ENCODE data around the gene UBE3C.

The UBE3C gene

GRCh38 chr7:157291404-157292080 is 152.8 kb downstream of the UBE3C start:
- H3K79me2 ChIP-seq = no peaks in the 10 kb centered on the region
- no peaks in the 10 kb centered on the region for H3K4me1 ChIP-seq
- H3K9me3 ChIP-seq (ENCODE audit: control insufficient read depth, low read length) = no peaks in the 10 kb centered on the region
- H3K27ac ChIP-seq = no peak overlapping the region
- H3K4me3 ChIP-seq (ENCODE audit: low read depth, low read length) = no peak overlapping the region
- no peaks in the 10 kb centered on the region for H3K27me3 ChIP-seq (ENCODE audit: control insufficient read depth, insufficient read depth, low read length)
- H3K9ac ChIP-seq = no peak overlapping the region
- H2AFZ ChIP-seq = no peak overlapping the region
- TF ChIP-seq CTCF (IDR thresholded peaks at IDR 0.05) = no peak
- H3K36me3 ChIP-seq (ENCODE audit: control insufficient read depth, insufficient read depth, low read length) = no peaks in the 10 kb centered on the region
- H3K4me2 ChIP-seq (ENCODE audit: low read length) = no peak overlapping the region

- Histone ChIP-seq H3K9me3 (ENCODE audit: control insufficient read depth, low read length) (no peaks in the 10 kb centered on the region), H3K4me3 (ENCODE audit: low read depth, low read length) (no peak overlapping the region), H3K4me1 (no peaks in the 10 kb centered on the region), H2AFZ (no peak overlapping the region), H3K4me2 (ENCODE audit: low read length) (no peak overlapping the region), H3K27ac (no peak overlapping the region), H3K9ac (no peak overlapping the region), H3K79me2 (no peaks in the 10 kb centered on the region), H3K36me3 (ENCODE audit: control insufficient read depth, insufficient read depth, low read length) (no peaks in the 10 kb centered on the region), H3K27me3 (ENCODE audit: control insufficient read depth, insufficient read depth, low read length) (no peaks in the 10 kb centered on the region)
- no peak for TF ChIP-seq CTCF (IDR thresholded peaks at IDR 0.05)
Observed at GRCh38 chr7:157292258-157292657, 153.5 kb downstream of the UBE3C start.

GRCh38 chr7:157292770-157293412 is 154.2 kb downstream of the UBE3C start:
- H3K9ac ChIP-seq = no peak overlapping the region
- H3K27me3 ChIP-seq (ENCODE audit: control insufficient read depth, insufficient read depth, low read length) = no peaks in the 10 kb centered on the region
- H3K4me2 ChIP-seq (ENCODE audit: low read length) = no peak overlapping the region
- no peak for TF ChIP-seq CTCF (IDR thresholded peaks at IDR 0.05)
- no peak overlapping the region for H3K27ac ChIP-seq
- H3K4me1 ChIP-seq = no peaks in the 10 kb centered on the region
- no peaks in the 10 kb centered on the region for H3K9me3 ChIP-seq (ENCODE audit: control insufficient read depth, low read length)
- no peaks in the 10 kb centered on the region for H3K79me2 ChIP-seq
- H3K36me3 ChIP-seq (ENCODE audit: control insufficient read depth, insufficient read depth, low read length) = no peaks in the 10 kb centered on the region
- H2AFZ ChIP-seq = no peak overlapping the region
- no peak overlapping the region for H3K4me3 ChIP-seq (ENCODE audit: low read depth, low read length)

- no peak overlapping the region for H3K9ac ChIP-seq
- H2AFZ ChIP-seq = no peak overlapping the region
- no peak overlapping the region for H3K4me3 ChIP-seq (ENCODE audit: low read depth, low read length)
- H3K27me3 ChIP-seq (ENCODE audit: control insufficient read depth, insufficient read depth, low read length) = no peaks in the 10 kb centered on the region
- H3K79me2 ChIP-seq = no peaks in the 10 kb centered on the region
- TF ChIP-seq CTCF (IDR thresholded peaks at IDR 0.05) = no peak
- no peaks in the 10 kb centered on the region for H3K4me1 ChIP-seq
- H3K36me3 ChIP-seq (ENCODE audit: control insufficient read depth, insufficient read depth, low read length) = no peaks in the 10 kb centered on the region
- no peak overlapping the region for H3K4me2 ChIP-seq (ENCODE audit: low read length)
- H3K9me3 ChIP-seq (ENCODE audit: control insufficient read depth, low read length) = no peaks in the 10 kb centered on the region
- no peak overlapping the region for H3K27ac ChIP-seq
Observed at GRCh38 chr7:157293413-157293788, 154.7 kb downstream of the UBE3C start.

GRCh38 chr7:157294773-157295172 is 156.0 kb downstream of the UBE3C start:
- Histone ChIP-seq H3K36me3 (ENCODE audit: control insufficient read depth, insufficient read depth, low read length) (no peaks in the 10 kb centered on the region), H3K79me2 (no peaks in the 10 kb centered on the region), H3K4me2 (ENCODE audit: low read length) (no peak overlapping the region), H3K9ac (no peak overlapping the region), H3K27ac (no peak overlapping the region), H3K4me3 (ENCODE audit: low read depth, low read length) (no peak overlapping the region), H3K27me3 (ENCODE audit: control insufficient read depth, insufficient read depth, low read length) (no peaks in the 10 kb centered on the region), H3K4me1 (no peaks in the 10 kb centered on the region), H3K9me3 (ENCODE audit: control insufficient read depth, low read length) (no peaks in the 10 kb centered on the region), H2AFZ (no peak overlapping the region)
- no peak for TF ChIP-seq CTCF (IDR thresholded peaks at IDR 0.05)

Measured in parathyroid adenoma (tissue), 2 donors.